Measurements from ENCODE around the gene TMEM185B. TPM values are rescaled to one million over a fixed set of nuclear protein-coding genes. Genes with fewer than 3 reads are reported as not detected.
A peak's percentile ranks its signal among the peaks of the same experiment; 100 is the strongest.

Gene TMEM185B
- polyA plus RNA-seq (2013, experiment 1 of 4), result 19.2 TPM
- 22.9 TPM for polyA plus RNA-seq (2013, experiment 2 of 4)
- polyA plus RNA-seq (2013, experiment 3 of 4), result 18.5 TPM
- 22.3 TPM for polyA plus RNA-seq (2013, experiment 4 of 4)

- 3% methylated on average over 108 of the region's 108 CpGs for WGBS, 2 experiments
- H3K36me3 ChIP-seq (ENCODE audit: control insufficient read depth, insufficient read depth, low read length), result no peaks in the 10 kb centered on the region
- peak within 1 kb of the TSS; percentile 71 for H3K4me3 ChIP-seq (ENCODE audit: insufficient read depth, low read depth, low read length)
- peaks cover 2% of the 10 kb centered on the region for H3K9me3 ChIP-seq (ENCODE audit: control insufficient read depth, low read length)
- H3K4me1 ChIP-seq (ENCODE audit: control insufficient read depth, insufficient read depth, low read length), result peaks cover 4% of the 10 kb centered on the region
- no peak within 1 kb of the TSS for H3K27ac ChIP-seq (ENCODE audit: insufficient read depth, low read depth, low read length, poor library complexity, severe bottlenecking)
- peaks cover 25% of the 10 kb centered on the region for H3K27me3 ChIP-seq (ENCODE audit: control insufficient read depth, insufficient read depth, low read length, poor library complexity, severe bottlenecking)
Observed at GRCh38 chr2:120223034-120223912, at the start of gene TMEM185B. TSS of gene TMEM185B (minus strand) at chr2:120223400. CDS start at chr2:120222976, 424 bp downstream.

GRCh38 chr2:120271711-120272379 is 48.6 kb upstream of the TMEM185B start:
- 96 to 98% methylated on average over 1 of the region's 1 CpG for WGBS, 2 experiments
- H3K4me1 ChIP-seq (ENCODE audit: control insufficient read depth, insufficient read depth, low read length), result no peaks in the 10 kb centered on the region
- peaks cover 4% of the 10 kb centered on the region for H3K9me3 ChIP-seq (ENCODE audit: control insufficient read depth, low read length)
- no peak overlapping the region for H3K4me3 ChIP-seq (ENCODE audit: insufficient read depth, low read depth, low read length)
- H3K27me3 ChIP-seq (ENCODE audit: control insufficient read depth, insufficient read depth, low read length, poor library complexity, severe bottlenecking), result no peaks in the 10 kb centered on the region
- H3K36me3 ChIP-seq (ENCODE audit: control insufficient read depth, insufficient read depth, low read length), result peaks cover 3% of the 10 kb centered on the region
- no peak overlapping the region for H3K27ac ChIP-seq (ENCODE audit: insufficient read depth, low read depth, low read length, poor library complexity, severe bottlenecking)

- Histone ChIP-seq H3K4me1 (ENCODE audit: control insufficient read depth, insufficient read depth, low read length) (no peaks in the 10 kb centered on the region), H3K27ac (ENCODE audit: insufficient read depth, low read depth, low read length, poor library complexity, severe bottlenecking) (no peak overlapping the region), H3K27me3 (ENCODE audit: control insufficient read depth, insufficient read depth, low read length, poor library complexity, severe bottlenecking) (no peaks in the 10 kb centered on the region), H3K4me3 (ENCODE audit: insufficient read depth, low read depth, low read length) (no peak overlapping the region), H3K36me3 (ENCODE audit: control insufficient read depth, insufficient read depth, low read length) (no peaks in the 10 kb centered on the region), H3K9me3 (ENCODE audit: control insufficient read depth, low read length) (no peaks in the 10 kb centered on the region)
- WGBS, 2 experiments, result 95 to 100% methylated on average over 1 of the region's 1 CpG
Observed at GRCh38 chr2:120269816-120270215, 46.6 kb upstream of the TMEM185B start.

GRCh38 chr2:120269076-120269744 is 46.0 kb upstream of the TMEM185B start:
- 96% methylated on average over 11 of the region's 11 CpGs for WGBS, 2 experiments
- Histone ChIP-seq H3K36me3 (ENCODE audit: control insufficient read depth, insufficient read depth, low read length) (no peaks in the 10 kb centered on the region), H3K27ac (ENCODE audit: insufficient read depth, low read depth, low read length, poor library complexity, severe bottlenecking) (no peak overlapping the region), H3K9me3 (ENCODE audit: control insufficient read depth, low read length) (no peaks in the 10 kb centered on the region), H3K4me1 (ENCODE audit: control insufficient read depth, insufficient read depth, low read length) (no peaks in the 10 kb centered on the region), H3K4me3 (ENCODE audit: insufficient read depth, low read depth, low read length) (no peak overlapping the region), H3K27me3 (ENCODE audit: control insufficient read depth, insufficient read depth, low read length, poor library complexity, severe bottlenecking) (no peaks in the 10 kb centered on the region)

- Histone ChIP-seq H3K4me1 (ENCODE audit: control insufficient read depth, insufficient read depth, low read length) (peaks cover 6% of the 10 kb centered on the region), H3K4me3 (ENCODE audit: insufficient read depth, low read depth, low read length) (no peak overlapping the region), H3K9me3 (ENCODE audit: control insufficient read depth, low read length) (no peaks in the 10 kb centered on the region), H3K36me3 (ENCODE audit: control insufficient read depth, insufficient read depth, low read length) (no peaks in the 10 kb centered on the region), H3K27me3 (ENCODE audit: control insufficient read depth, insufficient read depth, low read length, poor library complexity, severe bottlenecking) (no peaks in the 10 kb centered on the region), H3K27ac (ENCODE audit: insufficient read depth, low read depth, low read length, poor library complexity, severe bottlenecking) (no peak overlapping the region)
- WGBS, 2 experiments, result 91 to 96% methylated on average over 8 of the region's 8 CpGs
Observed at GRCh38 chr2:120267348-120267747, 44.1 kb upstream of the TMEM185B start.

- H3K27ac ChIP-seq (ENCODE audit: insufficient read depth, low read depth, low read length, poor library complexity, severe bottlenecking), result no peak overlapping the region
- H3K27me3 ChIP-seq (ENCODE audit: control insufficient read depth, insufficient read depth, low read length, poor library complexity, severe bottlenecking), result no peaks in the 10 kb centered on the region
- peaks cover 7% of the 10 kb centered on the region for H3K4me1 ChIP-seq (ENCODE audit: control insufficient read depth, insufficient read depth, low read length)
- H3K9me3 ChIP-seq (ENCODE audit: control insufficient read depth, low read length), result no peaks in the 10 kb centered on the region
- H3K4me3 ChIP-seq (ENCODE audit: insufficient read depth, low read depth, low read length), result no peak overlapping the region
- WGBS, 2 experiments, result 93 to 94% methylated on average over 12 of the region's 12 CpGs
- H3K36me3 ChIP-seq (ENCODE audit: control insufficient read depth, insufficient read depth, low read length), result no peaks in the 10 kb centered on the region
Observed at GRCh38 chr2:120265006-120265405, 41.8 kb upstream of the TMEM185B start.

- Histone ChIP-seq H3K36me3 (ENCODE audit: control insufficient read depth, insufficient read depth, low read length) (no peaks in the 10 kb centered on the region), H3K4me1 (ENCODE audit: control insufficient read depth, insufficient read depth, low read length) (peaks cover 7% of the 10 kb centered on the region), H3K27ac (ENCODE audit: insufficient read depth, low read depth, low read length, poor library complexity, severe bottlenecking) (no peak overlapping the region), H3K9me3 (ENCODE audit: control insufficient read depth, low read length) (no peaks in the 10 kb centered on the region), H3K4me3 (ENCODE audit: insufficient read depth, low read depth, low read length) (no peak overlapping the region), H3K27me3 (ENCODE audit: control insufficient read depth, insufficient read depth, low read length, poor library complexity, severe bottlenecking) (no peaks in the 10 kb centered on the region)
- WGBS, 2 experiments, result 76 to 79% methylated on average over 10 of the region's 10 CpGs
Observed at GRCh38 chr2:120262761-120263428, 39.7 kb upstream of the TMEM185B start.

GRCh38 chr2:120262150-120262549 is 39.0 kb upstream of the TMEM185B start:
- no peaks in the 10 kb centered on the region for H3K36me3 ChIP-seq (ENCODE audit: control insufficient read depth, insufficient read depth, low read length)
- peaks cover 7% of the 10 kb centered on the region for H3K4me1 ChIP-seq (ENCODE audit: control insufficient read depth, insufficient read depth, low read length)
- 45 to 50% methylated on average over 2 of the region's 2 CpGs for WGBS, 2 experiments
- H3K9me3 ChIP-seq (ENCODE audit: control insufficient read depth, low read length), result no peaks in the 10 kb centered on the region
- no peak overlapping the region for H3K4me3 ChIP-seq (ENCODE audit: insufficient read depth, low read depth, low read length)
- no peaks in the 10 kb centered on the region for H3K27me3 ChIP-seq (ENCODE audit: control insufficient read depth, insufficient read depth, low read length, poor library complexity, severe bottlenecking)
- no peak overlapping the region for H3K27ac ChIP-seq (ENCODE audit: insufficient read depth, low read depth, low read length, poor library complexity, severe bottlenecking)

- Histone ChIP-seq H3K36me3 (ENCODE audit: control insufficient read depth, insufficient read depth, low read length) (no peaks in the 10 kb centered on the region), H3K4me3 (ENCODE audit: insufficient read depth, low read depth, low read length) (no peak overlapping the region), H3K4me1 (ENCODE audit: control insufficient read depth, insufficient read depth, low read length) (peaks cover 7% of the 10 kb centered on the region), H3K27me3 (ENCODE audit: control insufficient read depth, insufficient read depth, low read length, poor library complexity, severe bottlenecking) (no peaks in the 10 kb centered on the region), H3K27ac (ENCODE audit: insufficient read depth, low read depth, low read length, poor library complexity, severe bottlenecking) (no peak overlapping the region), H3K9me3 (ENCODE audit: control insufficient read depth, low read length) (no peaks in the 10 kb centered on the region)
- 85% methylated on average over 6 of the region's 6 CpGs for WGBS, 2 experiments
Observed at GRCh38 chr2:120261387-120262006, 38.3 kb upstream of the TMEM185B start.

Data from ectodermal cell (in vitro differentiated cells).